Fibroblast of the aortic adventitia (primary cell): ENCODE data around the gene UBE2L5. TPM values are rescaled to one million over a fixed set of nuclear protein-coding genes. Genes with fewer than 3 reads are reported as not detected.

Experiments
- DNase-seq: peaks from one replicate; pipeline ENCODE4 v3.0.0-alpha.2; 2010; ENCODE audit warnings: low read depth
- H3K4me3 ChIP-seq: 2 replicates; pipeline ENCODE4 v1.5.1; 2011; ENCODE audit warnings: low read depth, mild to moderate bottlenecking, control low read depth, low read length, moderate library complexity
- total RNA-seq: library from RNA; depleted of rRNA; stranded (reverse); fragments of >200 nt; gene quantifications from 2 replicates; pipeline ENCODE4 v1.2.3, GENCODE V29; 2012; ENCODE audit warnings: low replicate concordance
- TF ChIP-seq, protein P1 (sequence below): IDR thresholded peaks from 2 replicates; pipeline ENCODE4 v1.5.1; 2011; ENCODE audit warnings: mild to moderate bottlenecking, low read length, control low read depth, inconsistent platforms; ENCODE audit not compliant: insufficient read depth

Gene UBE2L5
- total RNA-seq, 1 donor: under 0.01 TPM

DNA sequence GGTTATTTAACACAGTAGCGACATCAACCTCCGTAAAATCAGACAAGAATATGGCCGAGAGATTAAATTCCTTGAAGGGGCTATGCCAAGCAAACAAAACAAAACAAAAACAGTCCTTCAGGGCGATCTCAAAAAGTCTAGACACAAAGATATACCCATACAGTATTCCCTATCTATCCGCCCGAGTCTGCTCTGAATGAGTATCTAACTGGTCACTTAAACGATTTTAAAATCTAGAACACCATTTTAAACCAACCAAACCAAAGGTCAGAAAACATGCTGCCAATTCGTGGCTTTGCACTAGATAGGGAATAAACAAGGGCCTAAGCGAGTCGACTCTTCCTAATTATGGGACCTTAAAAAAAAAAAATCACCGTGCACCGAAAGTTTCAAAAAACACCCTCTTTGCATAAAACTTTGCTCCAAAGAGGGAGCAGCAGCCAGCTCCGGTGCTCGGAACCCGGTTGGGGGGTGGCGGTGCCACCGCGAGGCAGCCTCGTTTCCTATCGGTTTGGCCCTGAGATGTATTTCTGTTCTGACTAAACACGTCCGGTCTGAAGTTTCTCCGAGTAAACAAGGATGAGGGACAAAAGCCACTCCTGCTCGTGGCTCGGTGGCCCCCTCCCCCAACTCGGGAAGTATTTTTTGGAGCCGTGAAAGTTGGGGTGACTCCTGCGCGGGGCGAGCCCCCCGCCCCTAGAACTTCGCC, 41.6 kb downstream of the UBE2L5 start:
- DNase-seq: peak; percentile 56
- TF ChIP-seq, protein P1, sequence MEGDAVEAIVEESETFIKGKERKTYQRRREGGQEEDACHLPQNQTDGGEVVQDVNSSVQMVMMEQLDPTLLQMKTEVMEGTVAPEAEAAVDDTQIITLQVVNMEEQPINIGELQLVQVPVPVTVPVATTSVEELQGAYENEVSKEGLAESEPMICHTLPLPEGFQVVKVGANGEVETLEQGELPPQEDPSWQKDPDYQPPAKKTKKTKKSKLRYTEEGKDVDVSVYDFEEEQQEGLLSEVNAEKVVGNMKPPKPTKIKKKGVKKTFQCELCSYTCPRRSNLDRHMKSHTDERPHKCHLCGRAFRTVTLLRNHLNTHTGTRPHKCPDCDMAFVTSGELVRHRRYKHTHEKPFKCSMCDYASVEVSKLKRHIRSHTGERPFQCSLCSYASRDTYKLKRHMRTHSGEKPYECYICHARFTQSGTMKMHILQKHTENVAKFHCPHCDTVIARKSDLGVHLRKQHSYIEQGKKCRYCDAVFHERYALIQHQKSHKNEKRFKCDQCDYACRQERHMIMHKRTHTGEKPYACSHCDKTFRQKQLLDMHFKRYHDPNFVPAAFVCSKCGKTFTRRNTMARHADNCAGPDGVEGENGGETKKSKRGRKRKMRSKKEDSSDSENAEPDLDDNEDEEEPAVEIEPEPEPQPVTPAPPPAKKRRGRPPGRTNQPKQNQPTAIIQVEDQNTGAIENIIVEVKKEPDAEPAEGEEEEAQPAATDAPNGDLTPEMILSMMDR: no peak
- peak overlapping the region; percentile 74 for H3K4me3 ChIP-seq

DNA sequence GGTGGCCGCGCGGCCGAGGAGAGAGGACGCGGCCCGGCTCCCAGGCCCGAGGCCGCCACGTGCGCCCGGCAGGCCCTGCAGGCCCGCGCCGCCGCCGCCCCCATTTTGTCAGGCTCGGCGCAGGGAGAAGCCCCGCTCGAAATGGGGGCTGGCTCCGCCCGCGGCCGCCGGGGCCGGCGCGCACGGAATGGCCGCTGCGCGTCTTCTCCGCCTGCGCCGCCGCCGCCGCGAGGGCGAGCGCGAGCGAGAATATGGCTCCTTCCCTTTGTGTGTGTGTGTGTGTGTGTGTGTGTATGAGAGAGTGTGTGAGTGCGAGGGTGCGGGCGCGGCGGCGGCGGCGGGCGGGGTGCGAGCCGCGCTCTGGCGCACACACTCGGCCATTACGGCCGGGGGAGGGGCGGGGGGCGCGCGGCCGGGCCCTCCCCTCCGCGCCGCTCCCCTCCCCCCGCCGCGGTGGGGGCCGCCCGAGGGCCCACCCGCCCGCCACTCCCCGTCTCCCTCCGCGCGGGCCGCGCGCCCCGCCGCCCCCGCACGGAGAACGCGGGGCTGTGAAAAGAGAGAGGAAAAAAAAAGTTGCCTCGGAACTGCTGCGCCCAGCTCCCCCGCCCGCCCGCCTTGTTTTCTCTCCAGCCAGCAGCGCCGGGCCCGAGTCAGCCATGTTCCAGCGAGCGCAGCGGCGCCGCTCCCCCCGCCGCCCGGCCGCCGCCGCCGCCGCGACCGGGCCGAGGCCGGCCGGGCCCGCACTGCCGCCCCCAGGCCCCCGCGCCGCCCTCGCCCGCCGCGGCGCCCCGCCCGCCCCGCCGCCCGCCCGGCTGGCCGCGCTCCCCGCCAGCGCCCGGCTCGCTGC, 42.4 kb downstream of the UBE2L5 start:
- H3K4me3 ChIP-seq: peak overlapping the region; percentile 74
- DNase-seq: peak; percentile 80
- TF ChIP-seq, protein P1: no peak

DNA sequence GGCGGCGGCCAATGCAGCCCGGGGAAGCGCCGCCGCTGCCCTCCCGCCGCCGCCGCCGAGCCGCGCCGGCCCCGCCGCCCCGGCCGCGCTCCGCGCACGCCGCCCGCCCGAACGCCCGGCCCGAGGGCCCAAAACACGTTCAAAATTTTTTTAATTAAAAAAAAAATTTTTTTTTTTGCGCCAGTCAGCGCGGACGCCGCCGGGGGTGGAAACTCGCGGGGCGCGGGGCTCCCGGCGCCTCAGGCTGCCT, 43.0 kb downstream of the UBE2L5 start:
- DNase-seq: no peak
- H3K4me3 ChIP-seq: peak overlapping the region; percentile 68
- TF ChIP-seq, protein P1: no peak

DNA sequence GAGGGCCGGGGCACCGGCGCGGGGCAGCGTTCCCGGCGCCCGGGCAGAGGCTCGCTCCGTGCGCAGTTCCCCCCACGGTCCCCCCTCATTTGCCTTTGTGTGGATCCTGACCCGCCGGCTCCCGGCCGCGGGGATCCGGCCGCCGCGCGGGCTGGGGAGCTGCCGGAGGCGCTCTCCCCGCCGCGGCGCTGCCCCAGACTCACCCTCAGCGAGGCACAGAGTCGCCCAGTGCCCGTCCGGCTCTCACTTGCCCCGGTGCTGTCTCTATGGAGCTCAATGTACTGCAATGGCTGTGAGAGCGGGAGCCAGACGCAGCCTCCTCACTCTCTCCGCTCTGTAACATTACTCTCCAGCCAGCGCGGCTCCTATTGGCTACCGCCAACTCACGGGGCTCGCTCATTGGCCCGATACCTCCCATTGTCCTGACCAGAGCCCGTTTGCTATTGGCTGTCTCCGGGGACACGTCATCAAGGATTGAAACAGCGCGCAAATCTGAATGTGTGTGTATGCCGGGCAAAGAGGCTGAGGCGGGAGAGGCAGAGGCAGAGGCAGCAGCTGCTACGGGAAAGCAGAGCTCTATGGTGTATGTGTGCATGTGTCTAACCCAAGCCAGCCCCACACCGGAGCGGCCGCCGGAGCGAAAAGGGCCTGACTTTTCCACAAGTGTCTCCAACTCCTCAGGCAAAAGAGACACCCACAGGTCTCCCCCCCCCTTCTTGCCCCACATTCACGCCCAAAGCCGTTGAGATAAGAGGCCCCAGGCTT, 43.5 kb downstream of the UBE2L5 start, which contains the start of gene HMGB1:
HMGB1 (minus strand) TSS at position 344 of the 765 bp plus-strand sequence. CDS start 2,256 bp downstream, outside the sequence.
- TF ChIP-seq, protein P1: no peak
- DNase-seq: peak; percentile 99
- H3K4me3 ChIP-seq: peak within 1 kb of the TSS; percentile 74

DNA sequence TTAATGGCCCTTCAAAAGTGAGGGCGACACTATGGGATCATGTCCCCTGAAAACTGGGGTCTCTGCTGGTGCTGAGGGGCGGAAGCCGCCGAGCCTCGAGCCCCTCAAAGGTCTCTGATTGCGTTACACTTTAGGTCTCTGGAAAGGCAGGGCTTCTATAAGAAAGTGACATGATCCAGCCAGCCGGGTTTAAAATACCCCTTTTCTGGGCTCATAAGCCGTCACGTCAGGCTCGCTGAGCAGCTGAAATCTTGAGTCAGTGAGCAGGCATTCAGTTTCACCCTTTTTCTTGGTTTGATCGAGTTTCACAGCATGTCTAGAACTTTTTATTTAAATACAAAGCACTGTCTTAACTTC, 44.0 kb downstream of the UBE2L5 start:
- no peak for DNase-seq
- TF ChIP-seq, protein P1: no peak
- H3K4me3 ChIP-seq: peak overlapping the region; percentile 50

DNA sequence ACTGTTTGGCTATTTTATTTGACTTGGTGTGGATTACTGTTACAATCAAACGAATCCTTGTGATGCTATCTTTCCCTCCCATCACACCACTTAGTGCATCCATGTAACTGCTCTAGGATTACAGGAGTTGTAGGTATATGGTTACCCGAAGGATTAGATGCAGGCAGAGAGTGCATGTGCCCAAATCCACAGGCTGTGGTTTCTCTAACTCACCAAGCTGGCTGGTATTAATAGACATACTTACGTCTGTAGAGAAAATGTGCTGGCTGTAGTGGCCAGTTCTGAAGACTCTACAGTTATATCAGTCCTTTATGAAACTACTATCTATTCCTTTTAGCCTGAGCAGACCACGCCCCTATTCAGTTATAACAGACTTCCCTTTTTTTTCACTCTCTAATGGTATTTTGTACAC, 44.6 kb downstream of the UBE2L5 start:
- no peak overlapping the region for H3K4me3 ChIP-seq
- DNase-seq: no peak
- TF ChIP-seq, protein P1: no peak
